ENCODE measurements around the gene C16orf74.

The C16orf74 gene

DNA sequence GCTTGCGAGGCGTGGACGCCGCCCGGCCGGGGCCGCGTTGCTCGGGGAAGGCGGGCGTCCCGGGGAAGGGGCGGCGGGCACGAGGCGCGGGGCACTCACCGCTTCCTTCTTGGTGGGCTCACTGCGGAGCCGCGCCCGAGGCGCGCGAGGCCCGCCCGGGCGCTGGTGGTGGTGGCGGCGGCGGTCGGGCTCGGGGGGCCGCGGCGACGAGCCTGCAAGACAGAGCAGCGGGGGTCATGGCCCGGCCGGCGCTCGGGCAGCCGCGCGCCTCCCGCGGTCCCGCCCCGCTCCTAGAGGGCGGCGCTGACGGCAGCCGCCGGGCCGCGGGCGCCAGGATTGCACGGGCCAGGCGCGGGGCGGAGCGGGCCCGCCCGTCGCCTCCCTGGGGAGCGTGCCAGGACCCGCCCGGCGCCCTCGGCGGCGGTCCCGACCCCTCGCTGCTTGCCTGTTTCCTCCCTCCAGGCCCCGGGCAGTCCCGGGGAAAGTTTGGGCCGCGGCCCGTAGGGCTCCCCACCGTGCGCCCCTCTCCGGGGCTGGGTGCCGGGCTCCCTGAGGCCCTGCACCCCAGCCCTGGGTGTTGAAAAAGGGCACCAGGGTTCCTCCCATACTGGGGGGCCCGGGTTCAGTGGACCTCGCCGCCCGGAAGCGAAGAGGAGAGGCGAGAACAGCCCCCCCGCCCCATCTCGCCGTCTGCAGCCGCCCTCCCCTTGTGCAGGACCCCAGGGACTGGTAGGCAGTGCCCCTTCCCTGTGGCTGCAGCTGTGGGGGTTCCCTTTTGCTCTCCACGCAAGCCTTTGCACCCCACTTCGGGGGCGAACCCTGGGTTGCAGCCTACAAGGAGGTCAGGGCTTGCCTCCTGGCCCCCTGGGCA lies at the start of gene C16orf74:
TSS of gene C16orf74 (minus strand) at position 270 of the 871 bp plus-strand sequence. CDS start 15,879 bp downstream, outside the sequence.
- no peak for DNase-seq

- DNase-seq = no peak
Measured at GRCh38 chr16:85800321-85800669, 49.4 kb upstream of the C16orf74 start.

GRCh38 chr16:85799497-85800320 lies 48.8 kb upstream of the C16orf74 start, which contains the start of the genes COX4I1 and EMC8:
Gene COX4I1 (plus strand): TSS chr16:85799695. CDS start chr16:85801206, 1,511 bp downstream.
Gene EMC8 (minus strand): TSS chr16:85799544. CDS start chr16:85799295, 249 bp downstream.
- peak; percentile 93 for DNase-seq

DNA sequence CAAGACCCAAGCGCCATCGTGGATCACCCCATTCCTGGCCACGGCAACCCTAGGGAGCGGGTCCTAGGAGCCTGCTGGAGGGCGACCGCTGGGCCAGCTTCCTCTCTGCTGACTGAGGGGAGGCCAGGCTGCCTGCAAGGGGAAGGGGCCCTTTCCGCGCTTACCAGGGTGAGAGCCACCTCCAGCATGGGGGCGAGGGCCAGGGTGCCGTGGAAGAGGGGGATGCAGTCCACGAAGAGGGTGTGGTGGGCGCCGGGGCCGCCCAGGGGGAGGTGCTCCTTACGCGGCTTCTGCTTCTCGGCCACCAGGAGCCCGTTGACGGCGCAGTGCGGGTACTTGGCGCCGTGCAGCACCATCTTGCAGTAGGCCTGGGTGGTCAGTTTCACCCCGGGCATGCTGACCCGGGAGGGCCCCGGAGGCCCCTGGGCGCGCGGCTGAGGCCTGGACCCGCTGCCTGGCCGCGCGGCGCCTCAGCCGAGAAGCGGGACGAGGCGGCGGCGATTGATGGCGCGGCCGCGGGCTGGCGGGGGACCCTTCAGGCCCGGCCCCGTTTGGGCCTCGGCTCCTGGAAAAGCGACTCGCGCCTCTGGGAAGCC lies 48.1 kb upstream of the C16orf74 start:
- DNase-seq = peak; percentile 28

DNA sequence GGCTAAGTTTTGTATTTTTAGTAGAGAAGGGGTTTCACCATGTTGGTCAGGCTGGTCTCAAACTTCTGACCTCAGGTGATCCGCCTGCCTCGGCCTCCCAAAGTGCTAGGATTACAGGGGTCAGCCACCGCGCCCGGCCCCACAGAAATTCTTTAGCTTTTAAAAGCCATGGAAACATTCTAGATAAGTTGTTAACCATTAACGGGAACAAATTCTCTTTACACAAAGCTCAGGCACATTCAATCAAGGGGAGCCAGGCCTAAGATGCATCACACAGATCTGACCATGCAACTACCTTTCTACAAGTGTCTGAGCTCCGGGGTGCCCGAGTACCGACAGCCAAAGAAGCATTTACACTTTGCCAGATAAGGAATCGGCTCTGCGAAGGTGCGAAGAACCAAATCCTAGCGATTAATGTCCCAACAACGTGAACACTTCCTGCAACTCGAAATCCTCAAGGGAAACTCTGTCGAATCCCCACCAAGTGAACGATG lies 47.4 kb upstream of the C16orf74 start:
- no peak for DNase-seq

- no peak for DNase-seq
Measured at GRCh38 chr16:85796599-85796998, 45.7 kb upstream of the C16orf74 start.

- no peak for DNase-seq
Measured at GRCh38 chr16:85796152-85796551, 45.3 kb upstream of the C16orf74 start.

- DNase-seq = no peak
Measured at GRCh38 chr16:85794696-85795095, 43.8 kb upstream of the C16orf74 start.

GRCh38 chr16:85793662-85794298 lies 42.9 kb upstream of the C16orf74 start:
- DNase-seq = no peak

DNA sequence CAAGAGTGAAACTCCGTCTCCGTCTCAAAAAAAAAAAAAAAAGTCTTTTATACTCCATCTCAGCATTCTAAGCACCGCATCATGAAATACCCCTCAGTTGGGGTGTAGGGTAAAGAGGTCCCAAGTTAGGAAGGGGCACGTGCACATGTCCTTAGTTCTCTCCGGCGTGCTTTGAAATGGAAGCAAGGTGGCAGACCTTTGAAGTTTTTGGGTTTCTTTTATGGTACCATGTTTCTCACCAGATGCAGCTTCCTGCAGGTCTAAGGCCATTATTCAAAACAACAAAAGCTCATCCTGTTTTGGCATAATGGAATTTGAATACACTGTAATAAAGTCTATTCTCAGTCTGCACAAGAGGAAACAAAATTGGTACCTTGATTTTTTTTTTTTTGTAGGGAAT lies 38.9 kb upstream of the C16orf74 start:
- DNase-seq = no peak

DNA sequence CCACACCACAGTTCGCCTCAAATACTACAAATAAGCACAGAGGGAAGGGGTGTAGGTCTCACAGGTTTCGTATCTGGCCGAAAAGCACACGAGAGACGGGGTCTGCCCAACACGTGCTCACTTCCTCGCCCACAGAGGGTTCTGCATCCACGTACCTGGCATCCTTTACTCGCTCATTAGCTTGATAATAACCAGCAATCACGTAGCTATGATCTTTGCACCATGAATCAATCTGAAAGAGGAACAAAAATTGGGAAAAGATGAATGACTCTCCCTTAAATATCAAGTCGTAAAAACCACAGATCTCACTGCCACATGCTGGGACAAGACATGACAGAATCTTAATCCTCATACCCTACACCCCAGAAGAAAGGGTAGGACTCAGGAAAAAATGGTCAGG lies 37.9 kb upstream of the C16orf74 start:
- no peak for DNase-seq

DNA sequence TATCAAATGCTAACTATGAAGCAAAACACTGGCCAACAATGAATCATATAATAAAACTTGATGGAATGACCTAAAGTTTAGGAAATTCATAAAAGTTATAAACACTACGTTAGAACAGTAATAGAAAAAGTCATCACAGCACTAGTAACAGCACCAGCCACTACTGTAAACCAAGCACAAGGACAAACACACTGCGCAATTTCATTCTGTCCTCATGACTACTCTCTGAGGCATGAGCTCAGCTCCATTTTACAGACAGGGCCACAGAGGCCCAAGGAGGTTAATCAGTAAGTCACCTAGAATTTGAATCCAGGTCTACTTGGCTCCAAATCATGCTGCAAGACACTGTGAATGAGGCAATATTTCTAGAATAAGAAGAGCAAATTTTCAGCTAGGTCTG lies 35.0 kb upstream of the C16orf74 start:
- DNase-seq = no peak

- no peak for DNase-seq
Measured at GRCh38 chr16:85784813-85785212, 33.9 kb upstream of the C16orf74 start.

DNA sequence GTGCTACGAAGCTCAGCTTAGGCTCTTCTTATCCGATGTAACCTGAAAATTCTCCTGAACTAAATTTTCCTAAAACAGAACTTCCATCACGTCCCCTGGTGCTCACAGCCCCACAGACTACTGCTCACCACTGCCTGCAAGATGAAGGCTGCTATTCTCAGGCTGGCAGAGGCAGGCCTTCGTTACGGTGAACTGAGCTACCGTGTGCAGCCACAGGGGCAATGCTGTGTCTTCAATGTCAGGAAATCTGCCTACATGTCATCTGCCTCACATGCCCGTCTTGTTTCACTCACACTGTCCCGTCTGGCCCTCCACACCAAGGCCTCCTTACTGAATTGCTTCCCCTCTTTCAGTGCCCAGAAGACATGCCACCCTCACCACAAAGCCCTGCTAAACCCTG lies 32.5 kb upstream of the C16orf74 start:
- no peak for DNase-seq

DNA sequence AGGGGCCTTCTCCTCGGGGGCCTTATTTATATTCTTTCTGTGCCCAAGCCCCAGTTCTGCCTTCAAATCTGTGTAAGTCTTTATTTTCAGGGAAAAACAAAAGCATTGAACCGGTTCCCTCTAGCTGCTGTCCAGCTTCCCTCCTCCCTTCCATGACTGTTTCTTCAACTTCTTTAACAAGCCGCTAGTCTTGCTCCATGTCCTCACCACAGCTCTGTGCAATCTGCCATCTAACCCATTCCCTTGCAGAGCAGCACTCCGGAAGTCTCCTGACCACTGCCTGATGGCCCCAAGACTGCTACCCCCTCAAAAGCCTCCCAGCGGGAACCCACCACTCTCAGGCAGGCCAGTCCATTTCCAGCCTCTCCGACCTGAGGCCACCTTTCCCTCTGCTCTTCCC lies 31.6 kb upstream of the C16orf74 start:
- no peak for DNase-seq

- no peak for DNase-seq
Measured at GRCh38 chr16:85781695-85782370, 30.9 kb upstream of the C16orf74 start.

DNA sequence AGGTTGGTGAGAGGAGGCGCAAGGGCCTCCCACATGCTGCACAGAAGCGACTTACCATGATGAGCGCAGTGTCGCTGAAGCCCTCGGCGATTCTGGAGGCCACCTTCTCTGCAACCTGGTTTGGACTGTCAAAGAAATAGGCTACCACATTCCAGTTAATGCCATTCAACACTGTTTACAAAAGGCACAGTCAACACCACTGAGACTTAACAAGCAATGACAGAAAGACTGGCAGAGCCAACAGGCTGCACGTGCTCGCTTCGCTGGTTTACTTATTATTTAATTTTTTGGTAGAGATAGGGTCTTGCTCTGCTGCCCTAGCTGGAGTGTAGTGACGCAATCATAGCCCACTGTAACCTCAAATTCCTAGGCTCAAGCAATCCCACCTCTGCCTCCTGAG lies 30.3 kb upstream of the C16orf74 start:
- no peak for DNase-seq

- DNase-seq = no peak
Measured at GRCh38 chr16:85780281-85780680, 29.4 kb upstream of the C16orf74 start.

DNA sequence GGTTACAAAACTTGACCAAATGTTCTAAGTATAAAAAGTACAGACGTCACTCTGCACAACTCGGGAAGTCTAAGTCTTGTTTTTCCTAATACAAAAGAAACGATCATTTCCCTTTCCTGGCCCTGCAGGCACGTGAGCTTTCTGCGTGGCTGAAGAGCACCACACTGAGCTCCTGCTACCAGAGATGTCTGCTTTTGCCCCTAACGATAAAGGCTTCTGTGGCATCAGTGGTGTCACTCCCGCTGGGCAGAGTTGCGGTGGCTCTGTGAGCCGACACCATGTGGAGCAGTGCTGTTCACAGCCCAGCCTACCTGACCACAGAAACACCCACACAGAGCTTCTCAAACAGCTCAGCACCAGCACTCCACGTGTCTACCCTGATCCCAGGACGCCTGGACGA lies 28.0 kb upstream of the C16orf74 start:
- DNase-seq = peak; percentile 14

DNA sequence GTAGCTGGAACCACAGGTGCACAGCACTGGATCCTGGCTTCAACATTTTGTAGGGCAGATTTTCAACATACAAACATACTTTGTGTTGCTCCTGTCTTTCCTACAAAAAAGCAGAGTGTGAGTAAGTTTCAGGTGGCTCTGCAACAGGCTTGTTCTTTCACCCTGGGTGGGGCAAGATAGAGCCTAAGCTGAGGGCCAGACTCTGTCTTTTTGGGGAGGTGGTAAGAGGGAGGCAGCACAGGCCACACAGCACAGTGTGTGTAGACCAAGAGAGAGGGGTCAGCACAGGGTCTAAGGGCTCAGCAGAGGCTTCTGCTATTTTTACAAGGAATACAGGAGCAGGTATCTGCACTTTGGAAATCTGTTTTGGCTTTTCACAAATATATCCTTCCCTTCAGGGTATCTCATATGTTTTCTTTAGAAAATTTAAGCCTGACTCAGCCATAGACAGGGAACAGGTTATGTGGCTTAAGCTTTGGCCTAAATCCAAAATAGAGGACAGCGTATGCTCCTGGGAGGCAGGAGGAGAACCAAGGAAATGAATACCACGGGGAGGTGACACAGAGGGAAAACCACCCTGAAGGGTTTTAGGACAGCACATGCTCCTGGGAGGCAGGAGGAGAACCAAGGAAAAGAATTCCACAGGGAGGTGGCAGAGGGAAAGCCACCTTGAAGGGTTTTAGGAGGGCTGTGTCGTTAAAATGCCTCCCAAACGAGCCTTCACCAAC lies 26.9 kb upstream of the C16orf74 start:
- DNase-seq = no peak

GRCh38 chr16:85774811-85775210 lies 23.9 kb upstream of the C16orf74 start:
- no peak for DNase-seq
